ENCODE measurements around the gene KLHDC9. TPM values are rescaled to one million over a fixed set of nuclear protein-coding genes. Genes with fewer than 3 reads are reported as not detected.

KLHDC9 gene
- total and polyA plus RNA-seq, 9 of the 15 experiments (the other 6 are each of a cell fraction or from before 2014, with no cell fraction given): not detected

GRCh38 chr1:161098210-161099068, at the start of gene KLHDC9 (continued):
- TF ChIP-seq RFX1 (IDR thresholded peaks at IDR 0.05): peak; percentile 35

- Histone ChIP-seq H3K36me3 (ENCODE audit: control insufficient read depth, insufficient read depth, low read length) (no peaks in the 10 kb centered on the region; the same call in 2 of the 3 replicates), H3K27me3 (ENCODE audit: control insufficient read depth in 2 of 2, insufficient read depth in 2 of 2, low read length in 2 of 2) (no peaks in the 10 kb centered on the region), H3K4me1 (replicated peaks in 1 of 2; ENCODE audit: control insufficient read depth in 2 of 2, insufficient read depth in 2 of 2, low read length in 2 of 2) (peaks cover 11 to 15% of the 10 kb centered on the region in 2 experiments; a peak in 4 of 5 replicates), H3K4me2 (ENCODE audit: insufficient read depth, low read length) (no peak overlapping the region), H3K9me1 (ENCODE audit: control insufficient read depth, insufficient read depth, low read length) (no peaks in the 10 kb centered on the region), H2AFZ (ENCODE audit: low read depth, low read length) (no peak overlapping the region), H4K20me1 (replicated peaks; ENCODE audit: control insufficient read depth, insufficient read depth, low read length) (no peaks in the 10 kb centered on the region), H3K27ac (ENCODE audit: extremely low read depth, low read depth, low read length) (no peak overlapping the region), H3K9me3 (replicated peaks; ENCODE audit: control insufficient read depth, insufficient read depth, low read depth, low read length) (no peaks in the 10 kb centered on the region; the same call in 1 of the 2 replicates), H3K9ac (ENCODE audit: insufficient read depth in 1 of 2, low read depth in 2 of 2, low read length in 2 of 2) (peak overlapping the region in 1 of 2 experiments; percentile 22; a peak in 1 of 4 replicates), H3K4me3 (no peak overlapping the region), H3K79me2 (ENCODE audit: control insufficient read depth, insufficient read depth, low read length) (peaks cover 23% of the 10 kb centered on the region)
- TF ChIP-seq POLR2G (IDR thresholded peaks at IDR 0.05; ENCODE audit: low read depth, low read length) (0 out of 2 replicates have a peak, but pooled peaks have one; percentile 22), RBFOX2 (IDR thresholded peaks at IDR 0.05; ENCODE audit: low read depth, low read length) (0 out of 2 replicates have a peak, but pooled peaks have one; percentile 24), GTF2A2 (tag; IDR thresholded peaks at IDR 0.05) (no peak), ZNF140 (CRISPR knock-in tag; IDR thresholded peaks at IDR 0.05) (no peak), ZNF274 (IDR thresholded peaks at IDR 0.05; ENCODE audit: borderline replicate concordance, low read depth, low read length) (peak; percentile 82)
- WGBS (ENCODE audit: insufficient coverage, low coverage, missing lambda C conversion rate): 52% methylated on average over 5 of the region's 5 CpGs
- POLR2A ChIA-PET: interaction anchor here (0.6 kb wide), 1 partner anchor 55 kb away, joined by 3 read pairs; no protein-coding TSS in a partner anchor
- DNase-seq (ENCODE audit: extremely low read depth in 1 of 4, low spot score in 3 of 4): no peak
- BruUV-seq (replicated peaks): no TSS peak
- CTCF ChIA-PET (ENCODE audit: low intra/inter-chr PET ratio): no interaction called here
- no peak for ATAC-seq
- in situ Hi-C loops (cut with MboI) (no loop called here), intact Hi-C loops (cut with micrococcal nuclease) (no loop called here)
- no peak for FAIRE-seq
These were observed 49.0 kb upstream of the KLHDC9 start for GRCh38 chr1:161048949-161049722.

Measured in K562 (cell line).